ENCODE data around the gene IL1B.
A peak's percentile ranks its signal among the peaks of the same experiment; 100 is the strongest.

The IL1B gene

GRCh38 chr2:112836695-112837117, at the start of gene IL1B:
Gene IL1B, minus strand, starts transcription at chr2:112836779. Its CDS starts 550 bp downstream, at chr2:112836229.
- no peak within 1 kb of the TSS for H3K4me3 ChIP-seq (ENCODE audit: low read depth, low read length)
- TF ChIP-seq CTCF (IDR thresholded peaks at IDR 0.05; ENCODE audit: insufficient read depth, low read depth, low read length, missing control alignments): no peak
- DNase-seq (ENCODE audit: low read depth): no peak

GRCh38 chr2:112886291-112886690, 49.7 kb upstream of the IL1B start:
- no peak for TF ChIP-seq CTCF (IDR thresholded peaks at IDR 0.05; ENCODE audit: insufficient read depth, low read depth, low read length, missing control alignments)
- H3K4me3 ChIP-seq (ENCODE audit: low read depth, low read length): no peak overlapping the region
- no peak for DNase-seq (ENCODE audit: low read depth)

GRCh38 chr2:112885506-112885902, 48.9 kb upstream of the IL1B start:
- TF ChIP-seq CTCF (IDR thresholded peaks at IDR 0.05; ENCODE audit: insufficient read depth, low read depth, low read length, missing control alignments): no peak
- no peak overlapping the region for H3K4me3 ChIP-seq (ENCODE audit: low read depth, low read length)
- DNase-seq (ENCODE audit: low read depth): no peak

- no peak overlapping the region for H3K4me3 ChIP-seq (ENCODE audit: low read depth, low read length)
- peak; percentile 85 for DNase-seq (ENCODE audit: low read depth)
- peak; percentile 90 for TF ChIP-seq CTCF (IDR thresholded peaks at IDR 0.05; ENCODE audit: insufficient read depth, low read depth, low read length, missing control alignments)
These were observed 48.4 kb upstream of the IL1B start for GRCh38 chr2:112884869-112885505.

GRCh38 chr2:112883669-112884068, 47.1 kb upstream of the IL1B start:
- TF ChIP-seq CTCF (IDR thresholded peaks at IDR 0.05; ENCODE audit: insufficient read depth, low read depth, low read length, missing control alignments): no peak
- no peak for DNase-seq (ENCODE audit: low read depth)
- H3K4me3 ChIP-seq (ENCODE audit: low read depth, low read length): no peak overlapping the region

GRCh38 chr2:112881217-112881985, 44.8 kb upstream of the IL1B start:
- H3K4me3 ChIP-seq (ENCODE audit: low read depth, low read length): no peak overlapping the region
- no peak for TF ChIP-seq CTCF (IDR thresholded peaks at IDR 0.05; ENCODE audit: insufficient read depth, low read depth, low read length, missing control alignments)
- peak; percentile 84 for DNase-seq (ENCODE audit: low read depth)

All from GM12865 (cell line).